HK-2 (cell line): ENCODE measurements around the gene MISP.
"Not testable (repeated sequence)": the region's sequence is repeated elsewhere in the genome, so short reads cannot be mapped to it uniquely, and the experiment has no call there.

Experiments
- DNase-seq: peaks from one replicate; pipeline ENCODE4 v3.0.0-alpha.2; 2018; ENCODE audit not compliant: unreplicated experiment

The MISP gene

GRCh38 chr19:750640-751423 is at the start of gene MISP:
TSS of gene MISP (plus strand) at chr19:751112. CDS start at chr19:756947, 5,835 bp downstream.
- no peak for DNase-seq

GRCh38 chr19:702847-703246 is 48.1 kb upstream of the MISP start:
- DNase-seq, result not testable (repeated sequence)

- no peak for DNase-seq
These were observed 47.6 kb upstream of the MISP start for GRCh38 chr19:703329-703650.

- no peak for DNase-seq
These were observed 47.1 kb upstream of the MISP start for GRCh38 chr19:703651-704446.

- DNase-seq, result no peak
These were observed 46.5 kb upstream of the MISP start for GRCh38 chr19:704447-704741.

GRCh38 chr19:708154-709143 is 42.5 kb upstream of the MISP start, which contains the start of gene PALM:
TSS of gene PALM (plus strand) at chr19:708935. CDS start at chr19:709147, 212 bp downstream.
- DNase-seq, result no peak

- no peak for DNase-seq
These were observed 41.5 kb upstream of the MISP start for GRCh38 chr19:709196-709964.

GRCh38 chr19:709965-710571 is 40.8 kb upstream of the MISP start:
- DNase-seq, result no peak

- DNase-seq, result no peak
These were observed 40.1 kb upstream of the MISP start for GRCh38 chr19:710767-711166.

GRCh38 chr19:711254-711653 is 39.7 kb upstream of the MISP start:
- no peak for DNase-seq

GRCh38 chr19:715347-715746 is 35.6 kb upstream of the MISP start:
- DNase-seq, result no peak

- DNase-seq, result no peak
These were observed 32.5 kb upstream of the MISP start for GRCh38 chr19:718251-718951.

GRCh38 chr19:718991-719512 is 31.9 kb upstream of the MISP start:
- DNase-seq, result no peak

- DNase-seq, result no peak
These were observed 31.1 kb upstream of the MISP start for GRCh38 chr19:719636-720344.

GRCh38 chr19:720345-721160 is 30.4 kb upstream of the MISP start:
- no peak for DNase-seq

GRCh38 chr19:722553-723101 is 28.3 kb upstream of the MISP start:
- no peak for DNase-seq

GRCh38 chr19:723247-723646 is 27.7 kb upstream of the MISP start:
- no peak for DNase-seq

- DNase-seq, result no peak
These were observed 27.2 kb upstream of the MISP start for GRCh38 chr19:723714-724113.
